ENCODE measurements around the gene SIX3.

The SIX3 gene

DNA sequence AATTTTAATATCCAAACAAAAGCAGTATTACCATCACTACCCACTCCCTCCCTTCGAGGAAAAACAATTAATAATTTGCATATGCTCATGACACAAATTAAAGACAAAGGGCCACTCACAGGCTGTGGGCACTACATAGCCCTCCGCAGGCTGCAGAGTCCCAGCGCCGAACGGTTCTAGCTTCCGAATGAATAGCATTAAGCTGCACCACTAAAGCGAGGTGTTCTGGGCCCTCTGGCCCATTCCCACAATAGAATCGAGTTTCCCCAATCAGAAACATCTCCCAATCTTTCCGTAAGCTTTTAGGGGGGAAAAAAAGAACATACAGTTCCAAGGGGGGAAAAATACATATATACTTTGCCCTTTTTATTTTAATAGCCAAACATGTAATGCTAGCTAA lies 14.5 kb upstream of the SIX3 start:
- Histone ChIP-seq H3K4me1 (ENCODE audit: insufficient read depth, low read length) (peaks cover 23% of the 10 kb centered on the region), H3K9me3 (ENCODE audit: control insufficient read depth, insufficient read depth, low read length) (no peaks in the 10 kb centered on the region; the same call in 1 of the 2 replicates)

DNA sequence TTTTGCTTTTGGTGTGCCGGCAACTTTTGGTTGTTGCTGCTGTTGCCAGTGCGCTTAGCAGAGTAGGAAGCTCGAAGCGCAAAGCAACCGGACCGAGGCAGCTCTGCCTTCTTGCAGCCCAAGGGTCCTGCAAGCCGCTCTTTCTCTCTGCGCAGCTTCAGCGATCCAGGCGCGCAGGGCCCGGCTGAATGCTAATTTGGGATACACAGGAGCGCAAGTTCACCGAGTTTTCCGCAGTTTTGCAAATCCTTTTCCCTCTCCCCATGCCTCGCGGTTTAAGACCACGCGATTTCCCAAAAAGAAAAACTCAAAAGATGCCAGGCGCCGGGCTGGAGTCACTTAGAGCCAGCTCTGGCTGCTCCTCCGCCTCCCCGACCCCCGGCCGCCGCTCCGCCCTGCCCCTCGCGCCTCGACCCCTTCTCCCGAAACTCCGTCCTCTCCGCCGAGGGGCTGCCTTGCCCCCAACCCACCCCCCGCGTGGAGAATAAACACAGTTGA lies 13.5 kb upstream of the SIX3 start:
- Histone ChIP-seq H3K4me1 (ENCODE audit: insufficient read depth, low read length) (peaks cover 23% of the 10 kb centered on the region), H3K36me3 (ENCODE audit: insufficient read depth, low read length) (no peaks in the 10 kb centered on the region), H3K9me3 (ENCODE audit: control insufficient read depth, insufficient read depth, low read length) (no peaks in the 10 kb centered on the region), H3K9ac (ENCODE audit: low read depth, low read length) (no peak overlapping the region)

More for the DNA sequence above, 14.5 kb upstream of the SIX3 start:
- no peaks in the 10 kb centered on the region for H3K36me3 ChIP-seq (ENCODE audit: insufficient read depth, low read length)
- H3K9ac ChIP-seq (ENCODE audit: low read depth, low read length): no peak overlapping the region

DNA sequence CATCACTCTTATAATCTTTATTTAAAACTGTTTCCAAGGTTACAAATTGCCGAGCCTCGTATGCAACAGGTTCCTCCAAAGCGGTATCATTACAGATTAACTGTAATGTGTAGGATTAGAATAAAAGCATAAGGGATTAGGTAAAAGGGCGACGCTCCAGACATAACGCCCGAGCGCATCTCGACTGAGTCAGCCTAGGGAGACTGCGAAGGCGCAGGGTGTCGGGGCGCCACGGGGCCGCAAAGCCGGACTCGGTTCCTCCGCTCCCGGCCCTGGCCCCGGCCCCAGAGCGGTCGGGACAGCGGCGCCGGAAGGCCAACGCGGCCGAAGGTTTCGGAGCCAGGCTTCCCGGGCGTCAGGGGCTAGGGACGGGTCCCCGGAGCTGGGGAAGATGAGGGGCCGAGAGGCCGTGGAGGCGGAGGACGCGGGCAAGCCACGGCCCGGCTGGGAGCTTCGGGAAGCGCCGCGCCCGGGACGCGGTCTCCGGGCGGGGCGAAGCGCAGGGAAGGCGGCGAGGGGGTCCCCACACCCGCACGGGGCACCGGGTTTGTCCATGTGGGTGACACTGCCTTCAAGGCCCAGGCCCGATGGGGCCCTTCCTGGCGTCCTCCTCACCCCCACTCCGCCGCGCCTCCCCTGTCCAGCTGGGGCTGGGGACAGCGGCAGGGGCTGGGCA lies 12.9 kb upstream of the SIX3 start:
- peaks cover 23% of the 10 kb centered on the region for H3K4me1 ChIP-seq (ENCODE audit: insufficient read depth, low read length)
- no peaks in the 10 kb centered on the region for H3K9me3 ChIP-seq (ENCODE audit: control insufficient read depth, insufficient read depth, low read length)
- H3K36me3 ChIP-seq (ENCODE audit: insufficient read depth, low read length): no peaks in the 10 kb centered on the region
- peak overlapping the region; percentile 23; the same call in 1 of the 2 replicates for H3K9ac ChIP-seq (ENCODE audit: low read depth, low read length)

DNA sequence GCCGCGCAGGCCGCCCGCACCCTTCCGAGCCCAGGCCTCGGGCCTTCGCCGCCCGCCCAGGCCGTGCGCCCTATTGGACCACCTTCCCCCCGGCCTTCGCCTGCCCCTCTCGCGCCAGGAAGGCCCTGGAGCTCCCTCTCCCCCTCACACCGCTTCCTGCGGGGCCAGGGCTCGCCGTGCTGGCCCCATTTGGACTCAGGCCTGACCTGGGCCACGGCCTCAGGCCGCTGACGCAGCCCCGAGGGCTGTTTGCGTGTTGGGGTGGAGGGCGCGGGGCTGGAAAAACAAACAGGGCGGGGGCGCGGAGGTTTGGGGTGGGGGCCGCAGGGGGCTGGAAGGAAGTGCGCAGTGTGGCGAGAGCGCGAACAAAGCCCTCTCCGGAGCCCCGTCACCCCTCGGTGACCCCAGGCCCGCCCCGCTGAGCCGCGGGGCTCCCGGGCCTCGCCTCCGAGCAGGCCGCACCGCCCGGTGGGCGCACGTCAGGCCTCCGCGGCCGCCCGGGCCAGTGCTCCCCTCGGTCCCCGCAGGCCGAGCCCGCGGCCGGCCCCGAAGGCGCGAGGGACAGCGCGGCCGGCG lies 12.3 kb upstream of the SIX3 start:
- Histone ChIP-seq H3K9ac (ENCODE audit: low read depth, low read length) (peak overlapping the region; percentile 42; the same call in 1 of the 2 replicates), H3K36me3 (ENCODE audit: insufficient read depth, low read length) (no peaks in the 10 kb centered on the region), H3K9me3 (ENCODE audit: control insufficient read depth, insufficient read depth, low read length) (no peaks in the 10 kb centered on the region), H3K4me1 (ENCODE audit: insufficient read depth, low read length) (peaks cover 23% of the 10 kb centered on the region)

DNA sequence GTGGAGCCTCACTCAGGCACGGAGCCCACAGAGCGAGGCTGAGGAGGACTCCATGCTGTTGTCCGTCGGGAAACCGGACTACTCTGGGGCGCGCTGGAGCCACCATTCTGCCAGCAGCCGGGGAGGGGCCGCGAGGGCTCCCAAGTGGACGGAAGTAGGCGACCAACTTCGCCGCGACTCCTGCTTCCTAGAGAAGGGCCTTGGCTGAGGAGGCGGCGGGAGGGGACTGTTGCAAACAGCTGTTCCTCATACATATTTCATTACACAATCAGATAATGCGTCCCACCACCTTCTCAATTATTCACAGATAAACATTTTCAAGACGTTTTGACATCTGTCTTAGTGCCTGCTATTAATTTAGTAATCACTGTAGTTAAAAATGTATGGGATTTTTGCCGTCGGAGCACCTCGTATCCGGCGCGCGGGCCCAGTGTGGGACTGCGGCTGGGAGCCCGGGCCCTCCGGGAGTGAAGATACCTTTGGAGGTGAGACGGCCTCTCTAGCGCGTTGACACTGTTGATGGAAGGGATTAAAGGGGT lies 11.7 kb upstream of the SIX3 start:
- Histone ChIP-seq H3K9ac (ENCODE audit: low read depth, low read length) (peak overlapping the region; percentile 42; the same call in 1 of the 2 replicates), H3K36me3 (ENCODE audit: insufficient read depth, low read length) (no peaks in the 10 kb centered on the region), H3K4me1 (ENCODE audit: insufficient read depth, low read length) (peaks cover 23% of the 10 kb centered on the region), H3K9me3 (ENCODE audit: control insufficient read depth, insufficient read depth, low read length) (no peaks in the 10 kb centered on the region)

DNA sequence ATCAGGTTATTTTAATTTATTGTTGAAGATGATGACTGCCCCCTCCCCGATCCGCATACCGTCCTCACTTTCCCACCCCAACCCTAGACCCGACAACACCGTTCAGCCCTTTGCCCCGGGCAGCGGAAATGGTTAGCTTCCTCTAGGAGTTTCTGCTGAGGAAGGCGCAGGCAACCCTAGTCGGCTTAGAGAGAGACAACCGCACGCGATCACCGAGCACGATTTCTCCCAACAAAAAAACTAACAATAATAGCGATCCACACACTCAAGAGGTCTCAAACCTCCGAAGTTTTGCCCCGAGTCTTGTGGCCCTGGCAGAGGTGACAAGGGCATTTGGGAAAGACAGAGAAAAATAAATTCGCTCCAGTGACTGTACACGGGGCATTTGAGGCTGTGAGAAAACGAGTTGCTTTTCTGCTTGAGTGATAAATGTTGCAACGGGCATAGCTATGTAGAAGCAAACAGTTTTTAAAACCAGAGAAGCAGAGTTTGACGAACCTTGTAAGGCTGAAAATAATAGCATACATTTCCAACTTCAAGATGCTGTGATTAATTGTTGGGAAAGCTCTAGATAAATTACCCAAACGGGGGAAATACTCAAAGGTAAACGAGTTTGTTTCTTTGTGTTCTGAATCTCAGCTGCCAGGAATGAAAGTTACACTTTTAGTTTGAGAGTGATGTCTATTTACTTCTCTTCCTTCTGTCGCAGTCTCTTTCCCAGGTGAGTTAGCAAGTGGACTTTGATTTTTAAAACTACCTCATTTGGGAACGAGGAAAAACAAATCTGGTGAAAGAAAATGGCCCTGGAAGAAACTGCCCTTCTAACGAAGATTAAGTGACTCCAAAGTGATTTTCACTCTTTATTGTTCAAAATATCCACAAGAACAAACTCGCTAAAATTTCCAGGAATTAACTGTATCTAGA lies 11.0 kb upstream of the SIX3 start:
- Histone ChIP-seq H3K9ac (ENCODE audit: low read depth, low read length) (peak overlapping the region; percentile 12; the same call in 1 of the 2 replicates), H3K9me3 (ENCODE audit: control insufficient read depth, insufficient read depth, low read length) (no peaks in the 10 kb centered on the region), H3K36me3 (ENCODE audit: insufficient read depth, low read length) (no peaks in the 10 kb centered on the region), H3K4me1 (ENCODE audit: insufficient read depth, low read length) (peaks cover 22% of the 10 kb centered on the region)

DNA sequence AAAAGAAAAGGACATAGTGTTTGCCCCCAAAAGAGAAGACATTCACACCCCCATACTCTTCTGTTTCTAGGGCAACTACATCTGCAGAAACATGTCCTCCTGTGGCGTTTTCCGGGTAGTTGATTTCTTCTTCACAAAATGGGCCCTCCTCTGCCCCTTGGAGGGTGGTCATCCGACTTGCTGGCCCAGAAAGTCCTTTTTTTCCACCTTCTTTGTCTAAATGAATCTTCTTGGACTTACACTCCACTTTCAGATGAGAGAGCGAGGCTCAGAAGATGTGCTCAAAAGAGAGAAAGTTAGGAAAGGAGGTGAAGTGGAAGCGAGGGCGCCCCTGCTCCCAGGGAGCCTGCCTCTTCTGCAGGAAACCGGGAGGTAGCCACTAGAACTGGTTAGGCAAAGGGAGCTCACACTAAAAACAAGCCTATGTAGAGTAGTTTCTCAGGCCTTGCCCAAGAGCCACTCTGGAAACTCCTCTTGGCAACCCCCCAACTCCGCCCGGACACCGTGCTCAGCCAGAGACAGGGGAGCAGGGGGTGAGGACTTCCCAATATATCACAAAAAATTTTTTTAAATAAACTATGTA lies 10.2 kb upstream of the SIX3 start:
- Histone ChIP-seq H3K4me1 (ENCODE audit: insufficient read depth, low read length) (peaks cover 19% of the 10 kb centered on the region), H3K9ac (ENCODE audit: low read depth, low read length) (no peak overlapping the region), H3K9me3 (ENCODE audit: control insufficient read depth, insufficient read depth, low read length) (no peaks in the 10 kb centered on the region), H3K36me3 (ENCODE audit: insufficient read depth, low read length) (no peaks in the 10 kb centered on the region)

DNA sequence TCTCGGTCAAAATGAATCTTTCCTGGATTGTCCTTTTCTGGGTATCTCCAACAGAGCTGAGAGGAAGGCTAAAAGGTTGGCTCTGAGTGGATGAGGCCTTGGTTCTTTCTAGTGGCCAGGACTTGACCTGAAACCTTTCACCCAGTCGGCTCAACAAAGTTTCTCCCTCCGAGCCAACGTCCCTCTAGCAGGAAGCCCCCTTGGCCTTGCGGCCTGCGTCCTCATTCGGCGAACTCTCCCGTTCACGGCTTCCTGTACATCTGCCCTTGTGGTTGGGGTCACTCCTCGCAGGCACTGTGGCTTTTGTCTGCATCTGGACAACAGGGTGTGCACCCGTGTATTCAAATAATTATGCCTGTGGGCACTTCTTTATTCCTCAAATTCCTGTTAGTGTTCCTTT lies 9.4 kb upstream of the SIX3 start:
- Histone ChIP-seq H3K4me1 (ENCODE audit: insufficient read depth, low read length) (peaks cover 19% of the 10 kb centered on the region), H3K9ac (ENCODE audit: low read depth, low read length) (peak overlapping the region; percentile 49; the same call in 1 of the 2 replicates), H3K36me3 (ENCODE audit: insufficient read depth, low read length) (no peaks in the 10 kb centered on the region), H3K9me3 (ENCODE audit: control insufficient read depth, insufficient read depth, low read length) (no peaks in the 10 kb centered on the region)

DNA sequence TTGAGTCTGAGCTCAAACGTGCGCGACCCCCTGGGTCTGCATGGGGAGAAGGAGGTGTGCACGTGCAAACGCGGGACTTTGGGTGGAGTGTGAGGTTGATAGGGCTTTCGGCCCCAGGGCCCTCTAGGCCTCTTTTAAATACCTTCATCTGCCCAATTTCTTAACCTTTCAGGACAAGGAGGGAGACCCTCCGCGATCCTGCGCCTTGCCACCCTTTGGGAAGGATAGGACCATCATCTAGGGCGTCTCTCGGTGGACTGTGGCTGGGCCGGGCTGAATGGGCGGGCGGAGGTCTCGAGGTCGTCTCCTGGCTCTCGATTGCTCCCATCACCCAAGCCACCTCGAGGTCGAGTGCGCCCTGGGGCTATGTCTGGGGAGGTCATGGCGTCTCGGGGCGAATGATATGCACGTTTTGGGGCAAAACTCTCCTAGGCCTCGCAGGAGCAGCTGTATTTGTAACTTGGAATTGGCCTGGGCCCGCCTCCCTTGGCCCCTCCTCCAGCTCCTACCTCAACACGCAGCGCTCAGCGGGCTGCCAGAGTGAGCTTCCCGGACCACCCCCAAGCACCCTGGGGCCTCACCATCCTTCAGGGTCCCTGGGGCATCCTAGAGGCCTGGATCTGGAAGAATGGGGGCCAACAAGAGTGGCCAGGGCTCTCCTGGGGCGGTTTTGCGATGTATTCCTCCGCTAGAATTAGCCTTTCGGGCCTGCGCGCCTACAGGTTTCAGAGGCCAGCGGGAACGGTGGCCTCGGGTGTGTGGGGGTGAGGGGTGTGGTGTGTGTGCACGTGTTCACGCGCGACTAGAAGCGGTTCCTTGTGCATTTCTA lies 8.7 kb upstream of the SIX3 start:
- H3K4me1 ChIP-seq (ENCODE audit: insufficient read depth, low read length): peaks cover 12% of the 10 kb centered on the region
- H3K36me3 ChIP-seq (ENCODE audit: insufficient read depth, low read length): no peaks in the 10 kb centered on the region
- H3K9ac ChIP-seq (ENCODE audit: low read depth, low read length): peak overlapping the region; percentile 49; the same call in 1 of the 2 replicates
- H3K9me3 ChIP-seq (ENCODE audit: control insufficient read depth, insufficient read depth, low read length): no peaks in the 10 kb centered on the region

DNA sequence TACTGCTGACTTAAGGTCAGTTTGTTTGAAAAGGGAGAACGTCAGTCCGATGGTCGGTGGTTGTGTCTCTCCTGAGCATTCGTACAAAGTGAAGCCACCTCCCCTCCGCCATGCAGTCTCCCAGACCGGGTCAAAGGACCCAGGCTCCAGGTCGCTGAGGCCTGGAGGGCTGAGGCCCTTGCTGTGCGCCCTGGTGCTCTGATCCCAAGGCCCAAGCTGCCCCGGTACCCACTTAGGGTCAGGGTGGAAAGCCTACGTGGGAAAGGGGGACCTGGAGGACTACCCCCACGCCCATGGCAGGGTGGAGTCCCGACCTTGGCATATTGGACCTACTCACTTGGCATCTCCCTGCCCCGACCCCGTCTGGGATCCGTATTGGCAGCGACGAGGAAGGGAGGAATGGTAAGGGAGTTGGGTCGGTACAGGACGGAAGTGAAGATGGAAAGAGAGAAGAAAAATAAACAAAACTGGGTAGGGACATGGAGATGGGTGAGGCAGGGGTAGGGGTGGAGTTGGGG lies 8.0 kb upstream of the SIX3 start:
- Histone ChIP-seq H3K36me3 (ENCODE audit: insufficient read depth, low read length) (no peaks in the 10 kb centered on the region), H3K9ac (ENCODE audit: low read depth, low read length) (peak overlapping the region; percentile 49; the same call in 1 of the 2 replicates), H3K9me3 (ENCODE audit: control insufficient read depth, insufficient read depth, low read length) (no peaks in the 10 kb centered on the region), H3K4me1 (ENCODE audit: insufficient read depth, low read length) (peaks cover 11% of the 10 kb centered on the region)

DNA sequence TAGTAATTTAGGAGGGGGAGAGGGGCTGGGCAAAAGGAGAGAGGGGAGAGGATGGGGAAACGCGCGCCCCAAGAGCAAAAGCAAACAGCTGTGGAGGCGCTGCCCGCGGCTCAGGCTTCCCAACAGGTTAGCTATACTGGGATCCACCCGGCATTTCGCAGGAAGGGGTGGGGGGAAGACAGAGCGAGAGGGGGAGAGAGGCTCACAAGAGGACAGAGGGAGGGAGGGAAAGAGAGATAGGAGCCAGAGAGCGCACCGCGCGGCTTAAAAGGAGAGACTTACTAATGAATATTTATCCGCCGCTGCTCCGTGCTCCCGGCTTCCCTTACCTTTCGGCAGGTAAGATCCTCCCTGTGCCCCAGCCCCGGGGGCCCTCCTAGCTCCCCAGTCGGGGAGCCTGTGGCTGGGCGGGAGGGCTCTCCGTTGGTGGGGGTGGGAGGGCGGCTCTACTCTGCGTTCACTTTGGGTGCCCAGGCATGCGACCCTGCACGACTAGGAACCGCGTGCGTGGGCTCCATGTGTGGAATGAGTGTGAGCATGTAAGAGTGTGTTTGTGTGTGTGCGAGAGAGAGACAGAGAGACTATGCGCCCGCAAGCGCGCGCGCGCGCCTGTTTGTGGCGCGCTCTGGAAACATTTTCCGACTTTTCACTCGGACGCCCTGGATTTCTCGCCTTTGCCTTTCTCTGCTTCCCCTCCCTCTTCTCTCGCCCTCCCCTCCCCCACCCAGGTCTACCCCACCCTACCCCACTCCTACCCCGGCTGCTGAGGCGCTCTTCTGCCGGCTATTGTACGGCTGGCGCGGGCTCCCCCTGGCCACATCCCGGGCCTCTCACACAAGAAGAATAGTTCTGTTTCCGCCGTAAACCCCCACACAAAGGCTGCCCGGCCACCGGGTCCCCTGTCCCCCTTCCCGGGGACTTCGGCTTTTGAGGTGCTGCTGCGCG lies 7.2 kb upstream of the SIX3 start:
- no peaks in the 10 kb centered on the region for H3K36me3 ChIP-seq (ENCODE audit: insufficient read depth, low read length)
- peaks cover 11% of the 10 kb centered on the region for H3K4me1 ChIP-seq (ENCODE audit: insufficient read depth, low read length)
- no peaks in the 10 kb centered on the region for H3K9me3 ChIP-seq (ENCODE audit: control insufficient read depth, insufficient read depth, low read length)
- peak overlapping the region; percentile 49; the same call in 1 of the 2 replicates for H3K9ac ChIP-seq (ENCODE audit: low read depth, low read length)

DNA sequence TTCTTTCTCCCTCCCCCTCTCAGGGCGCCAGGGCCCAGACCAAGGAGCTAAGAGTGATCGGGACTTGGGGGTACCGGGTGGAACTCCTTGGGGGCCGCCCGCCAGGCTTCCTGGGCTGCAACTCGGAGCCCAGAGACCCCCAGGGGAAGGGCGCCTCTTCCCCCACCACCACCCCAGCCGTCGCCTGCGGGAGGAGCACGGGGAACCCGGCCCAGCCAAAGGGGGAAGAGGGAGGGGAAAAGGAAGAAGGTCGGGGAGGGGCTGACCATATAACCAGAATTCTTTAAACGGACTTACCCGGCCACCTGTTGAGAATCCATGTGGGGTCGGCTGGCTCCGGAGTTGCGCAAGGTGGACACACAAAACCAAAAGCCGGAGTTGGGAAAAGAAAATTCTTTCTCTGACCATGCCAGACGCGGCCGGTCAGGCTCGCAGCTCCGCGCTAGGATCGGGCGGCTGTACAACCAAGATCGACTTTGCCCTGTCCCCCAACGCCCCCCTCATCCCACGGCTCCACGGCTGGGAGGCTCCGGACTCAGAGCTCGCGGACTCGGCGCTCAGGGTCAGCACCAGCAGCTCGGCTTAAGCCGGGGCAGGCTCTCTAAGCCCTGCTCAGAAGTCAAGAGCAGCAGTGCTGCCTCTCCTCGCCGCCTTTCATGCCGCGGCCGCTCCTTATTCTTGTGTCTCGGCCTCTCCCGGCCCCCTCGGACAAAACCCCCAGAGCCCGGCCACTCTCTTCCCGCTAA lies 6.3 kb upstream of the SIX3 start:
- Histone ChIP-seq H3K9me3 (ENCODE audit: control insufficient read depth, insufficient read depth, low read length) (no peaks in the 10 kb centered on the region), H3K9ac (ENCODE audit: low read depth, low read length) (peak overlapping the region; percentile 29; the same call in 1 of the 2 replicates), H3K4me1 (ENCODE audit: insufficient read depth, low read length) (peaks cover 11% of the 10 kb centered on the region), H3K36me3 (ENCODE audit: insufficient read depth, low read length) (no peaks in the 10 kb centered on the region)

All from ES-I3 (cell line).